Inflammatory macrophage treated with lipopolysaccharide for 1 hour (primary cell): ENCODE data around the gene PLA2G5.
A peak's percentile ranks its signal among the peaks of the same experiment; 100 is the strongest.
"Not testable (repeated sequence)": the region's sequence is repeated elsewhere in the genome, so short reads cannot be mapped to it uniquely, and the experiment has no call there.

Source experiments
- DNase-seq, 2 donors: peaks; one replicate each; pipeline ENCODE4 v3.0.0-alpha.2; 2020 to 2022

Gene PLA2G5

DNA sequence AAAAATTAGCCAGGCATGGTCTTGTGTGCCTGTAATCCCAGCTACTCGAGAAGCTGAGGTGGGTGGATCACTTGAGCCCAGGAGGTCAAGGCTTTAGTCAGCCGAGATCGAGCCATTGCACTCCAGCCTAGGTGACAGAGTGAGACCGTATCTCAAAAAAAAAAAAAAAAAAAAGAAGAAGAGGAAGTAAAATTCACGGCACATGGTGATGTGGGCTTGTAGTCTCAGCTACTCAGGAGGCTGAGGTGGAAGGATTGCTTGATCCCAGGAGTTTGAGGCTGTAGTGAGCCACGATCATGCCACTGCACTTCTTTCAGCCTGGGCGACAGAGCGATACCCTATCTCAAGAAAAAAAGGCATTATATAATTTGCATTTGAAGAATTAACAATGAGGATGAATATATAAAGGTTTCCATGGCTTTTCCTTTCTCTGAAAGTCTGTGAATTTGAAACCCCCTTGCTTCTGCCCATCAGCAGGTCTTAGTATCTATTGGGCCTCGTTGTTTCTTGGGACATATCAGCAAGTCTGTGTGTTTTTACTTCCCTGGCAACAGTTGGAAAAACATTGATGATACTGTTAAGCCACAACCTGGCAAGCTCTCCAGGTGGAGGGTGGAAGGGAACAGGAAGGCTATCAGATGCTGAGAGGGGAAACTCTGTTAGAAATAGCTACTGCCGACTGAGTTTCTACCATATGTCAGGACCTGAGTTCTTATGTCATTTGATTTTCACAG, 53.9 kb downstream of the PLA2G5 start:
- no peak for DNase-seq

DNA sequence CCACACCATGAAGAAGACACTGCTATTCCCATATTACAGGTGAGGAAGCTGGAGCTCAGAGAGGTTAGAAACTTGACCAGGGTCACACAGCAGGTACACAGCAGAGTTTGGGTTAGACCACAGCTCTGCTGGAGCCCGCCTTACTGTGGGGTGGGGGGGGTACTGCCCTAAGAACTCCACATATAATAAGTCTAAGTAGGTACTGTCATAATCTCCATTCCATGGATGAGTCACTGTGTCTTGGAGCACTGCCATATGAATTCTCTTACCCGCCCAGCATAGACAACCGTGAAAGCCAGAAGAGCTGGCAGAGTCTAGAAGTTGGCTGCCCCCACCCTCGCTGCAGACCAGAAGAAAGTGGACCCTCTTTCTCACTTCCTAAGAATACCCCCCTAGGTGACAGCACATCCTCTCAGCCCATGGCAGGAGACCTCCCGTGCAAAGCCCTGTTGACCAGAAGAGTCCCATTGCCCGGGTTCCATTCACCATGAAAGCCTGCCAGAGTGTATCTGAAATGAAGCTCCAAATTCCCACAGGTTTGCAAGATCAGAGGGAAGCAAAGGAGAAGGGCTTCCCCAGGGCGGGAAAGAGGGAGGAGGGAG, 54.6 kb downstream of the PLA2G5 start:
- DNase-seq, result peak in 1 of 2 donors; percentile 21

DNA sequence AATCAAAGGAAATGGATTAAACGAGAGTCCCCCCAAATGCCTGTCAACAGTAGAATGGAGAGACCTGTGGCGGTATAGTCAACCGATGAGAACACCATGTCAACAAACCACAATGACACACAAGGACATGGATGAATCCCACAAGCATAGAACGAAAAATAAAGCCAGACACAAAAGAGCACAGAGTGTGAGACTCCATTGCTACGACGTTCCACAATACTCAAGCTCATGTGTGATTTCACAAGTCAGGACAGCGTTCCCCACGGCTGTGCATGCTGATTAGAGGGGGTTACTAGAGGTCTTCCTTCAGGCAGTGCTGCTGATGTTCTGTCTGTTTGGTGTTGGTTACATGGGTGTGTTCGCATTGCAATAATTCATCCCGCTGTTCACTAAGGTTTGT, 55.1 kb downstream of the PLA2G5 start:
- no peak for DNase-seq

DNA sequence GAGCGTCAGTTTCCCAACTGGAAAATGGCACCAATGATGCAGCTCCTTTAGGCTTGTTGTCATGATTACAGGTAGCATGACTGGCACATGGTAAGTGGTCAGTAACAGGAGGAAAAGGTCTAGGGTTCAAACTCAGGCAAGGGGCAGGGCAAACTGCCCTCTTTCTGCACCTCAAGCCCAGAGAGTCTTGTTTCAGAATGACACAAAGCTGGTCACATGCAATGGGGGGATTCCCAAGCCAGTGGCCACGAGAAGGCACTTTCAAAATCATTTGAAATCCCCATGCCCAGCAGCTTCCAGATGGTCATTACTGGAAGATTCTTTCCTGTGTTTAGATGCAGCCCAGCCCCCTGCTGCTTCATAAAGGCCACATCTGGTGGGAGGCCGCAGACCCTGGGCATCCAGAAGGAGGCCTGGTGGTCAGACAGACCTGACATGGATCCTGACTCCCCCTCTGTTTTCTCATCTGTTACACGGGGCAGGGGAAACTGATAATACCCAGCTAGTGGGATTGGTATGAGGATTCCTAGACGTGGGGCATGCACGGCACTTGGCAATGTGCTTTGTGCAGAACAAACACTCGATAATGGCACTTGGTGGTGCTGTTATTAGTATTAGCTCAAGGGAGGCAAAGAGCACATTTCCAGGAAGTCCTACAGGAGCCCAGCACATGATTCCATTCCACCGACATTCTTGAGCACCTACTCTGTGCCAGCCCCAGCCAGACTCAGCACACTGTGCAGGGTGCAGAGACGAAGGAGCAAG, 56.2 kb downstream of the PLA2G5 start:
- DNase-seq, result peak; percentile 62 to 80

DNA sequence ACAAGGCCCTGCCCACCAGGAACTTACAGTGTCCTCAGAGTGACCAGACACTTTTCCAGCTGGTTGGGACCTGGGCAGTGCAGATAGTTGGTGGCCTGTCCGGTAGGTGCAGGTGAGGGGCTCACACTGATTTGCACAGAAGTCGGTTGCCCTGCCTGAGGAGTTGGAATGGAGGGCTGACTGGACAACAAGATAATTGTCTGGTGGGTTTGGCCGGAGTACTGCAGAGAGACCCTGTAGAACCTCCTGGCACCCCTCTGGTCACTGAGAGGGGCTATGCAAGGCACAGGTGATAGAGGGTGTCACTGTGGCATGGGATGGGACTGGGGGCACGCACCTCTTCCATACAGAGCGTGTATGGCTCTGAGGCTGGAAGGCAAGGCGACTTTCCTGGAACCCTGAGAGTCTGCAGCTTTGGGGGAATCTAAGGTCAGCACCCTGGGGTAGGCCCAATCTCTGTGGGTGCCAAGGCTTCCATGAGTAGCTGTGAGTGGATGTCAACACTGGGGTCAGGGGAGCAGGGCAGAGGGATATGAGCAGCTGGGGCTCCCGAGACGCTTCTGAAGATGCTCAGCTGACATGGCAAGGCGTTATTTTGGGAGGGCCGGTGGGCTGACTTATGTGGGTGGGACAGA, 56.9 kb downstream of the PLA2G5 start:
- no peak for DNase-seq

DNA sequence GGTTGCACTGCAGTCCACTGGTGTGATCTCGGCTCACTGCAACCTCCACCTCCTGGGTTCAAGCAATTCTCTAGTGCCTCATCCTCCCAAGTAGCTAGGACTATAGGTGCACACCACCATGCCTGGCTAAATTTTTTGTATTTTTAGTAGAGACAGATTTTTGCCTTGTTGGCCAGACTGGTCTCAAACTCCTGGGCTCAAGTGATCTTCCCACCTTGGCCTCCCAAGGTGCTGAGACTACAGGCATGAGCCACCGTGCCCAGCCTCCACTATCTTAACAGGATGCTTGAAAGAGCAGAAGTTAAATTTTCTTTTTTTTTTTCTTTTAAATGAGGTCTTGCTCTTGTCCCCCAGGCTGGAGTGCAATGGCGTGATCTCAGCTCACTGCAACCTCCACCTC, 60.5 kb downstream of the PLA2G5 start:
- not testable (repeated sequence) for DNase-seq

DNA sequence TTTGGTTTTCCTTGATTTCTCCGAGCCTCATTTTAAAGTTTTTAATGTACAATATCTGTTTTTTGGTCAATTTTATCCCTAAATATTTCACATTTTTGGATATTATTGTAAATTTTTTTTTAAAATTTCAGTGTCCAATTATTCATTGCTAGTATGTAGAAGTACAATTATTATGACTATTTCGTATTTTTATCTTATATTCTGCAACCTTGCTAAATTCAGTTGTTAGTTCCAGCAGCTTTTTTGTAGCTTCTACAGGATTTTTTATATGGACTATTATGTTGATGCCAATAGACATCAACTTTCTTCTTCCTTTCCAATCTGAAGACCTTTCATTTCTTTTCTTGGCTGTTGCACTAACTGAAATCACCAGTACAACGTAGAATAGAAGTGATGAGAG, 65.0 kb downstream of the PLA2G5 start:
- DNase-seq, result no peak

DNA sequence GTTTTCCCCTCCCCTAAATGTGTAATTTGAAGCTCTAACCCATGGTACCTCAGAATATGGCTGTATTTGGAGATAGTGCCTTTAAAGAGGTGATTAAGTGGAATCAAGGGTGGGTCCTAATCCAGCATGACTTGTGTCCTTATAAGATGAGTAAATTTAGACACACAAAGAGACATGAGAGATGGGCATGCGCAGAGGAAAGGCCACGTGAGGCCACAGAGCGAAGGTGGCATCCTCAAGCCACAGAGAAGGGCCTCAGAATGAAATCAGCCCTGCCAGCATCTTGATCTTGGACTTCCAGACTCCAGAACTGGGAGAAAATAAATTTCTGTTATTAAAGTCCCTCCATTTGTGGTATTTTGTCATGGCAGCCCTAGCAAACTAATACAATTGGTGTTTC, 66.3 kb downstream of the PLA2G5 start:
- DNase-seq, result no peak

DNA sequence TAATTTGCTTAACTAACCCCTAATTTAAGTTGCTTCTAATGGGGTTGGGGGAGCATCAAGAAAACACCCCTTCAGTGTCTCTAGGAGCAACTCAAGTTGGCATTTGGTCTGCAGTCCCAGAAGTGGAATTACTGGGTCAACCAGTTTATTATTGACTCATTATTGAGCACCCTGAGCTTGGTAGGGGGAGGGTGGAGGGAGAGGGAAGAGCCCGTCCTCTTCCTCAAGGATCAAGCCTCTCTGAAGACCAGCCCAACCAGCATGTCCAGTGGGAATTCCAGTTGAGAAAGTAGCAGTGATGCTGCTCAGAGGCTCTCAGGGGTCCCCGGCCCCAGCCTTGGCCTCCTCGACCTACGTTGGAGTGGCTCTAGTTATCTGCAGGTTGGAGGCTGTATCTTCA, 67.1 kb downstream of the PLA2G5 start:
- DNase-seq, result no peak

DNA sequence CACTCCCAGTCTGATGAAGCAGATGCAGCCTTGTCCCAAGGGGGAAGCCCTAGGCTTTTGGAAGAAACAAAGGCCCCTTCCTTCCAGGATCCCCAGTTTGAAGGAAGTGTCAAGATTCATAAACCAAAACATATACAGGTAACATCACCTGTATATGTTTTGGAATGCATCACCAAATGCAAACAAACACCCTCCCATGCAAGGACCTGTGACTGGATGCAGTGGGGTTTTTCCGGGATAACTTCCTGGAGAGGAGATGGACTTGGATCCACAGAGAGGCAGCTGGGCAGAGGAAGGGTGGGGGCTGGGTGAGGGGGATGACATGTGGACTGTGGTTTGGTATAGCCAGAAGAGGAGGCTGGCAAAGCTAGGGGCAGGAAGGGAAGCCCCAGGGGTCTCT, 67.6 kb downstream of the PLA2G5 start:
- no peak for DNase-seq

DNA sequence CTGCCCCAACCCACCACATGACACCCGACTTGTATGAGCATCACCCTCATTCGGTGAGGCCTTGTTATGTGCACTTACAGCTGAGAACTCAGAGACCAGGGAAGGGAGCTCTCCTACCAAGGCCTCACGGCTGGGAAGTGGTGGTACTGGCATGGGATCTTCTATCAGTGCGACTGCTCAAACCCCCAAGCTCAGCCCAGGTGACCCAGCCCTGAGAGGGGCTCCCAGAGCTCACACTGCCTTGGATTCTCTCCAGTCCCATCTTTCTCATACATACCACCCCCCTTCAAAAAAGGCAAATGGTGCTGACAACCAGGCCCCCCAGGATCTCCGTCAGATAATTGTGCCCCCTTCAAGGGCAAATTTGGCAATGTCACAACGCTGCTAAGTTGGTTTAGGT, 68.4 kb downstream of the PLA2G5 start:
- DNase-seq, result no peak

DNA sequence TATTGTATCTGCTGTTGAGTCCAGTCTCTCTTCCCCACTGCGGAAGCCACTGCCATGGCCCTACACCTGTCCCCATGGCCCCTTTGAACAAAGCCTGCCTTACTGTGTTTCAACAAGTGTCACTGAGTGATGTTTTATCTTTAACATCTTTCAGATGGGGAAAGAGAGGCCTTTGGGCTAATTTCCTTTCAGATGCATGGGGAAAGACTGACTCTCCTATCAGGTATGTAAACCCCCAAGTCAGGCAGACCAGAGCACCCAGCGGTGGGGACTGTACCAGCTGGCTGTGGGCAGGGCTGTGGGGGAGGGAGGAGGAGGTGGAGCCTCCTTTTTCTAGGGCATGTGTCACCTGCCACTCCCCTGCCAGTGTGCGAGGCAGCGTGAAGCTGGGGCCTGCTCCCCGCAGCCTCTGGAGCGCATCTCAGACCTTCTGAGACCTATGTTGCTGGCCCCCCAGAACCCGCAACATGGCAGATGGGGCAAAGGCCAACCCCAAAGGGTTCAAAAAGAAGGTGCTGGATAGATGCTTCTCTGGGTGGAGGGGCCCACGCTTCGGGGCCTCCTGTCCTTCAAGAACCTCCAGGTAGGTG, 69.1 kb downstream of the PLA2G5 start, which contains the start of gene PLA2G2F:
Gene PLA2G2F, plus strand, starts transcription at position 363 of the 590 bp plus-strand sequence. Its CDS starts 105 bp downstream, at position 468.
- no peak for DNase-seq

DNA sequence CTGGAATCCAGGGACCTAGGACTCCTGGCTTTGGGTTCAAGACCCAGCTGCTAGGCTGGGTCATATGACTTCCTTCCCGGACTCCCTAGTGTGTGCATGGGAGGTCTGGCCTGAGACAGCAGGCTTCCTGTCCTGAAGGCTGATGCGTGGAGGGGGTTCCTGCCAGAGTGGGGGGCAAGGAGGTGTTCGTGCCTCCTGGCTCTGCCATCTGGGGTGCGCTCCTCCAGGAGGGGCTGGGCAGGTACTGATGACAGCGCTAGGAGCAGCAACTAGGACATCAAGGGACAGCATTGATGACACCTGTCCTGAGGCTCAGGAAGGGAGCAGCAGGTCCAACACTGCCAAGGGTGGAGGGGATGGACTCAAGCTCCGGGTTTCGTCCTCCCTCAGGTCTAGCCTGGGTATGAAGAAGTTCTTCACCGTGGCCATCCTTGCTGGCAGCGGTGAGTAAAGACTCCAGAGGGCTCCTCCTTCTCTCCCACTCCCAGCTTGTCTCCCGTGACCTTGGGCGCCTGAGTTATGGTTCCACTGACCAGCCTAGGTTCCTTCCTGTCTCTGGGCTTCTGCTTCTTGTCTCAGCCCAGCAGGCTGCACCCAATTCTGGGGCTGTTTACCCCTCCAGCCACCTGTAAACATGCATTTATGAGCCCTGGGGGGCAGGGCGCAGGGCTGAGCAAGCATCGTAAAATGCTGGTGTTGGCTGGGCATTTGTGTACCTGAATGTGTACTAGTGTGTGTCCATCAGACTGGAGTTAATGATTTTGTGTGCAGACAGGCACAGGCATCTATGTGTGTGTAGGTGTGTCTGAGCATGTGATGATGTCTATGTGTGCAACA, 70.0 kb downstream of the PLA2G5 start:
- no peak for DNase-seq

DNA sequence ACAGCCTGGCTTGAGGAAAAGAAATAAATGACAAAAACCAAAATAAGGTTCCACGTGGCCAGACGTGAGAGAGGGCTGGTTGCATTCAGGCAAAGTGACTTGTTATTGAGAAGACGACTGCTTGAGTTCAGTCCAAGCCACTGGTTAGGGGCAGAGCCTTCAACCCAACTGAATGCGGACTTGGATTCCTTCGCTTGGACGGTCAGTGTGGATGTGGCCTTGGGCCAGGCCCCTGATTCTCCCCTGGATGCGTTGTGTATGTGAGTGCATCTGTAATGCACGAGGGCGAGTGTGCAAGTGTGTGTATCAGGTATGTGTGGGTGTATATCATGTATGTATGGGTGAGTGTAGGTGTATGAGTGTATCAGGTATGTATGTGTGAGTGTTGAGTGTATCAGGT, 71.0 kb downstream of the PLA2G5 start:
- DNase-seq, result no peak

DNA sequence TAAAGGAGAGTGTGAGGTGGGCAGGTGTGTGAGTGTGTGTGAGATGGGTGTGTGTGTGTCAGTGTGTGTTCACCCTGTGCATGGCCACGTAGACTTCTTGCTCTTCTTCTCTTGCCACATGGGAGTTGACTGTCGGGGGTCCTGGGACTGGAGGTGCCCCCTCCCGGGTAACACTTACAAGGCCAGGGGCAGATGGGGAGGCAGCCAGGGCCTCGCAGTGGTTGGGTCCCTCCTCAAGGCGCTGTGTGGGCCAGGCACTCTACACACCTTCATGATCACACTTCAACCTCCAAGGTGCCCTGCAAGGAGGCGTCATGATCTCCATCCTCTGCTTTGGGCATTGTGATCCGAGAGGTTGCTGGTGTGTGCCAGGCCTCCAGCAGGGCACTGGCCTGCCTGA, 71.5 kb downstream of the PLA2G5 start:
- DNase-seq, result no peak
